OCI-LY7 (cell line): ENCODE results near the gene SLC4A9. TPM values are rescaled to one million over a fixed set of nuclear protein-coding genes. Genes with fewer than 3 reads are reported as not detected.

ENCODE experiments used
- BruUV-seq: library from RNA; stranded (reverse); fragments of 400-500 nt; replicated peaks from 2 replicates; lab custom pipeline; 2021; lab: Mats Ljungman, UMichigan
- CTCF ChIA-PET: fragments of 300-600 bp; sonication (Branson Sonifier 250); formaldehyde crosslinking; loops from one replicate; lab custom pipeline; 2022; ENCODE audit warnings: antibody characterized with exemption; ENCODE audit not compliant: unreplicated experiment; lab: Charles Lee
- POLR2A ChIA-PET: fragments of 300-600 bp; sonication (Branson Sonifier 250); formaldehyde crosslinking; loops from one replicate; lab custom pipeline; 2022; ENCODE audit warnings: antibody characterized with exemption; lab: Charles Lee
- DNase-seq: peaks from one replicate; pipeline ENCODE4 v3.0.0-alpha.2; 2015; ENCODE audit warnings: low spot score
- H2AFZ ChIP-seq: fragments of 200-600 bp; sonication (generic), shearing (Covaris generic); 2 replicates; pipeline ENCODE4 v1.6.1; 2014; ENCODE audit warnings: mild to moderate bottlenecking, antibody characterized with exemption, low read length, moderate library complexity
- H3K27ac ChIP-seq: fragments of 200-600 bp; sonication (generic); 2 replicates; pipeline ENCODE4 v1.5.1; 2014; ENCODE audit warnings: mixed run types, low read depth, mild to moderate bottlenecking, moderate library complexity, low read length, inconsistent platforms; ENCODE audit not compliant: poor library complexity, severe bottlenecking
- H3K36me3 ChIP-seq: fragments of 200-600 bp; sonication (generic); 2 replicates; pipeline ENCODE4 v1.6.1; 2014; ENCODE audit warnings: mild to moderate bottlenecking, antibody characterized with exemption, low read length, moderate library complexity, mixed read lengths; ENCODE audit not compliant: insufficient read depth
- H3K4me1 ChIP-seq: fragments of 200-600 bp; sonication (generic); 2 replicates; pipeline ENCODE4 v1.5.1; 2014; ENCODE audit warnings: mild to moderate bottlenecking, low read length; ENCODE audit not compliant: insufficient read depth, poor library complexity, severe bottlenecking
- H3K4me2 ChIP-seq: fragments of 200-600 bp; sonication (generic); 2 replicates; pipeline ENCODE4 v1.6.1; 2014; ENCODE audit warnings: mild to moderate bottlenecking, low read length
- H3K4me3 ChIP-seq: fragments of 200-600 bp; sonication (generic); 2 replicates; pipeline ENCODE4 v1.5.1; 2014; ENCODE audit warnings: mild to moderate bottlenecking, low read depth, low read length; ENCODE audit not compliant: poor library complexity, severe bottlenecking
- H3K79me2 ChIP-seq: fragments of 200-600 bp; sonication (generic); 2 replicates; pipeline ENCODE4 v1.6.1; 2016; ENCODE audit warnings: low read depth, mild to moderate bottlenecking, low read length, moderate library complexity, mixed read lengths; ENCODE audit not compliant: insufficient read depth
- H3K9me2 ChIP-seq: fragments of 200-600 bp; sonication (generic); 2 replicates; pipeline ENCODE4 v1.6.1; 2016; ENCODE audit warnings: mild to moderate bottlenecking, low read length, mixed read lengths; ENCODE audit not compliant: insufficient read depth
- H3K9me3 ChIP-seq: fragments of 200-600 bp; sonication (generic); 2 replicates; pipeline ENCODE4 v1.6.1; 2014; ENCODE audit warnings: mild to moderate bottlenecking, mixed run types, low read length, mixed read lengths
- H4K20me1 ChIP-seq: fragments of 200-600 bp; sonication (generic); 2 replicates; pipeline ENCODE4 v1.6.1; 2014; ENCODE audit warnings: mild to moderate bottlenecking, antibody characterized with exemption, low read length, moderate library complexity, mixed read lengths; ENCODE audit not compliant: insufficient read depth
- CTCF ChIP-seq: fragments of 200-600 bp; sonication (generic); conservative IDR thresholded peaks from 2 replicates; pipeline ENCODE4 v1.5.1; 2014; ENCODE audit warnings: mild to moderate bottlenecking, antibody characterized with exemption, low read length, moderate library complexity, mixed read lengths
- EZH2phosphoT487 ChIP-seq: fragments of 200-600 bp; sonication (generic); IDR thresholded peaks from 2 replicates; pipeline ENCODE4 v1.6.1; 2018; ENCODE audit warnings: low read depth, borderline replicate concordance, mild to moderate bottlenecking, mixed run types, antibody characterized with exemption, low read length, moderate library complexity, mixed read lengths
- intact Hi-C: fragments of 100-400 bp; cut with micrococcal nuclease; formaldehyde crosslinking; loops from one replicate; pipeline ENCODE4 v1.10.0; 2022; ENCODE audit not compliant: unreplicated experiment
- total RNA-seq, 2 experiments: library from RNA; depleted of rRNA in 1 of 2; stranded (reverse); fragments of >200 nt in 1 of 2; shearing (Covaris generic) in 1 of 2; gene quantifications; 2 replicates each; pipeline ENCODE4 v1.2.3, GENCODE V29; 2014 to 2022

Gene SLC4A9
- total RNA-seq, 2 experiments from 2014 or later, result 0.22 to 2.6 TPM

DNA sequence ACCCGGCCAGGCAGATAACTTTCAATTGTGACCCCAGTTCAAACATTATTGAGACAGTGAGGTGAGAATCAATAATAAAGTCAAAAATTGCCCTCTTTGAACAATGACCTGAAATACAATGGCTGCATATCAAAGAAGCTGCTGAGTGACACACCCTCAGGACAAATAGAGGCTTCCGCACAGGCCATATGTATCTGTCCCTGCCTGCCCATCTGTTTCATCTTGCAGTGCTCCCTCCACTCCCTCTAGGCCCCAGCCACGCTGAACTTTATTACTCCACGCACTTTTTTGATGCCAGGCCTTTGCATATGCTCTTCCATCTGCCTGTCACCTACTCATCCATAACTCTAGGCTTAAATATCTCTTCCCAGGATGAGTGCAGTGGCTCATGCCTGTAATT lies 41.2 kb upstream of the SLC4A9 start:
- H3K9me3 ChIP-seq, result no peaks in the 10 kb centered on the region
- no peak for DNase-seq
- H3K4me2 ChIP-seq, result no peak overlapping the region
- intact Hi-C loops, result no loop called here
- no peaks in the 10 kb centered on the region for H3K36me3 ChIP-seq
- no TSS peak for BruUV-seq
- no peaks in the 10 kb centered on the region for H4K20me1 ChIP-seq
- no peak overlapping the region for H3K27ac ChIP-seq
- H3K79me2 ChIP-seq, result no peaks in the 10 kb centered on the region
- H2AFZ ChIP-seq, result no peak overlapping the region
- H3K4me3 ChIP-seq, result no peak overlapping the region
- ChIA-PET POLR2A (no interaction called here), CTCF (no interaction called here)
- TF ChIP-seq EZH2phosphoT487 (no peak), CTCF (no peak)
- no peaks in the 10 kb centered on the region for H3K4me1 ChIP-seq
- H3K9me2 ChIP-seq, result no peaks in the 10 kb centered on the region

GRCh38 chr5:140319833-140320232 lies 40.2 kb upstream of the SLC4A9 start:
- Histone ChIP-seq H3K9me3 (no peaks in the 10 kb centered on the region), H3K4me2 (no peak overlapping the region), H3K36me3 (no peaks in the 10 kb centered on the region), H2AFZ (no peak overlapping the region), H4K20me1 (no peaks in the 10 kb centered on the region), H3K4me3 (no peak overlapping the region), H3K27ac (no peak overlapping the region), H3K79me2 (no peaks in the 10 kb centered on the region), H3K9me2 (no peaks in the 10 kb centered on the region), H3K4me1 (no peaks in the 10 kb centered on the region)
- DNase-seq, result no peak
- CTCF ChIA-PET, result no interaction called here
- POLR2A ChIA-PET, result interaction anchor here (0.6 to 1.5 kb wide), 3 partner anchors 10 to 74 kb away, joined by 3 to 9 read pairs (median 4); no protein-coding TSS in a partner anchor
- TF ChIP-seq CTCF (no peak), EZH2phosphoT487 (no peak)
- no TSS peak for BruUV-seq
- intact Hi-C loops, result no loop called here

- Histone ChIP-seq H3K4me2 (no peak overlapping the region), H3K4me1 (no peaks in the 10 kb centered on the region), H3K79me2 (no peaks in the 10 kb centered on the region), H2AFZ (no peak overlapping the region), H3K27ac (no peak overlapping the region), H3K9me3 (no peaks in the 10 kb centered on the region), H3K36me3 (no peaks in the 10 kb centered on the region), H3K4me3 (no peak overlapping the region), H4K20me1 (no peaks in the 10 kb centered on the region), H3K9me2 (no peaks in the 10 kb centered on the region)
- TF ChIP-seq CTCF, result no peak
- TF ChIP-seq EZH2phosphoT487, result no peak
- DNase-seq, result no peak
- BruUV-seq, result no TSS peak
- CTCF ChIA-PET, result no interaction called here
- POLR2A ChIA-PET, result interaction anchor here (0.5 kb wide), 1 partner anchor 303 kb away, joined by 3 read pairs; no protein-coding TSS in a partner anchor
- intact Hi-C loops, result no loop called here
Measured at GRCh38 chr5:140321796-140322195, 38.2 kb upstream of the SLC4A9 start.
